ENCODE results near the gene XRCC1.

- TF ChIP-seq, protein P1, sequence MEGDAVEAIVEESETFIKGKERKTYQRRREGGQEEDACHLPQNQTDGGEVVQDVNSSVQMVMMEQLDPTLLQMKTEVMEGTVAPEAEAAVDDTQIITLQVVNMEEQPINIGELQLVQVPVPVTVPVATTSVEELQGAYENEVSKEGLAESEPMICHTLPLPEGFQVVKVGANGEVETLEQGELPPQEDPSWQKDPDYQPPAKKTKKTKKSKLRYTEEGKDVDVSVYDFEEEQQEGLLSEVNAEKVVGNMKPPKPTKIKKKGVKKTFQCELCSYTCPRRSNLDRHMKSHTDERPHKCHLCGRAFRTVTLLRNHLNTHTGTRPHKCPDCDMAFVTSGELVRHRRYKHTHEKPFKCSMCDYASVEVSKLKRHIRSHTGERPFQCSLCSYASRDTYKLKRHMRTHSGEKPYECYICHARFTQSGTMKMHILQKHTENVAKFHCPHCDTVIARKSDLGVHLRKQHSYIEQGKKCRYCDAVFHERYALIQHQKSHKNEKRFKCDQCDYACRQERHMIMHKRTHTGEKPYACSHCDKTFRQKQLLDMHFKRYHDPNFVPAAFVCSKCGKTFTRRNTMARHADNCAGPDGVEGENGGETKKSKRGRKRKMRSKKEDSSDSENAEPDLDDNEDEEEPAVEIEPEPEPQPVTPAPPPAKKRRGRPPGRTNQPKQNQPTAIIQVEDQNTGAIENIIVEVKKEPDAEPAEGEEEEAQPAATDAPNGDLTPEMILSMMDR (conservative IDR thresholded peaks at IDR 0.05): peak; percentile 74
- TF ChIP-seq ZFX (IDR thresholded peaks at IDR 0.05): no peak
Measured at GRCh38 chr19:43555185-43555770, 20.0 kb downstream of the XRCC1 start.

Data from C4-2B (cell line).